ENCODE results near the gene ZFP69B.

Gene ZFP69B

GRCh38 chr1:40454873-40455272, 4.6 kb downstream of the ZFP69B start (continued):
- no peak for TF ChIP-seq KLF1 (tag by site-specific recombination; IDR thresholded peaks at IDR 0.05)
- TF ChIP-seq MYNN (tag by site-specific recombination; IDR thresholded peaks at IDR 0.05; ENCODE audit: borderline replicate concordance), result no peak
- no peak for TF ChIP-seq ZNF416 (tag by site-specific recombination; IDR thresholded peaks at IDR 0.05)

GRCh38 chr1:40462956-40463590, 12.8 kb downstream of the ZFP69B start:
- ChIA-PET POLR2A (no interaction called here), CTCF (no interaction called here)
- H3K27ac ChIP-seq (ENCODE audit: extremely low read depth, low read depth, low read length), result no peak overlapping the region
- H3K9me3 ChIP-seq (ENCODE audit: control insufficient read depth, insufficient read depth, low read depth, low read length), result no peaks in the 10 kb centered on the region; the same call in 1 of the 2 replicates
- no peak for TF ChIP-seq EGR2 (tag by site-specific recombination; IDR thresholded peaks at IDR 0.05; ENCODE audit: low read depth)
- no peak for TF ChIP-seq ZNF274 (IDR thresholded peaks at IDR 0.05; ENCODE audit: low read length)
- peak; percentile 99 for TF ChIP-seq ZNF274 (tag by site-specific recombination; IDR thresholded peaks at IDR 0.05; ENCODE audit: borderline replicate concordance)
- TF ChIP-seq ZFP41 (tag by site-specific recombination; IDR thresholded peaks at IDR 0.05; ENCODE audit: borderline replicate concordance), result no peak
- no peak for TF ChIP-seq PRDM4 (tag by site-specific recombination; IDR thresholded peaks at IDR 0.05)
- TF ChIP-seq PRDM6 (tag by site-specific recombination; IDR thresholded peaks at IDR 0.05), result no peak
- no peak for TF ChIP-seq ZNF704 (tag by site-specific recombination; IDR thresholded peaks at IDR 0.05)
- TF ChIP-seq ZNF626 (tag by site-specific recombination; IDR thresholded peaks at IDR 0.05), result peak; percentile 46; the same call in 1 of the 2 replicates
- TF ChIP-seq ZNF513 (tag by site-specific recombination; IDR thresholded peaks at IDR 0.05), result no peak
- TF ChIP-seq ZNF518A (tag by site-specific recombination; conservative IDR thresholded peaks at IDR 0.05; ENCODE audit: low read depth), result 0 out of 2 replicates have a peak, but pooled peaks have one; percentile 51
- no peak for TF ChIP-seq ZNF658 (tag by site-specific recombination; IDR thresholded peaks at IDR 0.05)
- no peak for TF ChIP-seq ZNF350 (tag by site-specific recombination; IDR thresholded peaks at IDR 0.05)
- peak; percentile 100 for TF ChIP-seq SETDB1 (IDR thresholded peaks at IDR 0.05; ENCODE audit: insufficient read length, low read length)
- TF ChIP-seq ZNF600 (tag by site-specific recombination; IDR thresholded peaks at IDR 0.05), result no peak
- no peak for TF ChIP-seq ZNF571 (tag by site-specific recombination; IDR thresholded peaks at IDR 0.05)
- peak; percentile 50 for TF ChIP-seq ZNF529 (tag by site-specific recombination; IDR thresholded peaks at IDR 0.05; ENCODE audit: insufficient replicate concordance)
- H3K4me1 ChIP-seq (ENCODE audit: control insufficient read depth, insufficient read depth, low read length), result no peaks in the 10 kb centered on the region
- no peak overlapping the region for H3K4me3 ChIP-seq (ENCODE audit: low read depth, low read length)
- H3K36me3 ChIP-seq (ENCODE audit: control insufficient read depth in 2 of 2, insufficient read depth in 1 of 2, low read length in 2 of 2), result peaks cover 0 to 31% of the 10 kb centered on the region in 2 experiments; a peak in 1 of 3 replicates
